ENCODE measurements around the gene MUC5B.

MUC5B gene

DNA sequence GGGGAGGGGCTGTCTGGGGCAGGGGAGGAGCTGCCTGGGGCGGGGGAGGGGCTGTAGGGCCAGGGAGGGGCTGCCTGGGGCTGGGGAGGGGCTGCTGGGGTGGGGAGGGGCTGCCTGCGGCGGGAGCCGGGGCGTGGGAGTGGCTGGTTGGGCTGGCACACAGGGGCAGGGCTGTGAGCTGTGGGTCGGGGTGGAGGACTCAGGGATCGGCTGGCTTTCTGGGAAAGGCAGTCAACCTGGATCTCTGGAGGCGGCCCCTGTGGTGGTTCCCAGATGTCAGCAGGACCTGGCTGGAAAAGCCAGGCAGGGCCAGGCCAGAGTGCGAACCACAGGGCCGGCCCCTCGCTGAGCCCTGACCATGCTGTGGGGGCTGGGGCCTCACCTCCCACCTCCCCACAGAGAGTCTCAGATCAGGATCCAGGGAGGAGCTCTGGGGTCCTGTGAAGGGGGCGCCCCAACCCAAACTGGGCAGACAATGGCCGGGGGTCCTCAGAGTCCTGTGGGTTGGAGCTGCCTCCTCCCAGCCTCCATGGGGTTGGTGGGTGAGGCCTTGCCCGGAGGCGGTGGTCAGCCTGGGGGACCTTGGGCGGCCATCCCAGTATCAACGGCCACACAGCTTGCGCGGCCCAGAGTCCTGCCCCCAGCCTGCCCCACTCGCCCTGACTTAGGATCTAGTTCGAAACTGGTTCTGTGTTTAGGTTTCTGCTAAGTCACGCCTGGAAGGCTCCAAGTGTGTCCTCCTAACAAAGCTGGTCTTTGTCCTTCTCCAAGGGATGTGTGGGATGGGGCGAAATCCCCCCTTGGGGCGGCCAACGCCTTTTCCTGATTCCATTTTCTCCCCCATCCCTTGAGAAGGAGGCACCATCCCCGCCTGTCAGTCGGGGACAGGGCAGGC, 1.9 kb downstream of the MUC5B start:
- peaks cover 13% of the 10 kb centered on the region for H3K27me3 ChIP-seq (ENCODE audit: insufficient read depth, low read length)

GRCh38 chr11:1225386-1226225, 2.7 kb downstream of the MUC5B start:
- Histone ChIP-seq H3K9me3 (ENCODE audit: low read length) (no peaks in the 10 kb centered on the region), H3K36me3 (ENCODE audit: insufficient read depth, low read length) (no peaks in the 10 kb centered on the region), H3K4me1 (ENCODE audit: insufficient read depth, low read length) (no peaks in the 10 kb centered on the region), H2AFZ (ENCODE audit: low read depth, low read length) (no peak overlapping the region), H3K27me3 (ENCODE audit: insufficient read depth, low read length) (peaks cover 17% of the 10 kb centered on the region), H3K4me3 (ENCODE audit: low read length) (no peak overlapping the region)

More for the DNA sequence above, 1.9 kb downstream of the MUC5B start:
- Histone ChIP-seq H3K36me3 (ENCODE audit: insufficient read depth, low read length) (no peaks in the 10 kb centered on the region), H3K4me1 (ENCODE audit: insufficient read depth, low read length) (no peaks in the 10 kb centered on the region), H3K4me3 (ENCODE audit: low read length) (no peak overlapping the region), H3K9me3 (ENCODE audit: low read length) (no peaks in the 10 kb centered on the region), H2AFZ (ENCODE audit: low read depth, low read length) (no peak overlapping the region)

- peaks cover 12% of the 10 kb centered on the region for H3K27me3 ChIP-seq (ENCODE audit: insufficient read depth, low read length)
Observed at GRCh38 chr11:1226226-1226985, 3.5 kb downstream of the MUC5B start.

GRCh38 chr11:1226986-1227550, 4.2 kb downstream of the MUC5B start:
- peaks cover 12% of the 10 kb centered on the region for H3K27me3 ChIP-seq (ENCODE audit: insufficient read depth, low read length)
- no peak overlapping the region for H2AFZ ChIP-seq (ENCODE audit: low read depth, low read length)
- H3K9me3 ChIP-seq (ENCODE audit: low read length), result no peaks in the 10 kb centered on the region
- no peaks in the 10 kb centered on the region for H3K36me3 ChIP-seq (ENCODE audit: insufficient read depth, low read length)
- no peak overlapping the region for H3K4me3 ChIP-seq (ENCODE audit: low read length)
- H3K4me1 ChIP-seq (ENCODE audit: insufficient read depth, low read length), result no peaks in the 10 kb centered on the region

More at GRCh38 chr11:1226226-1226985, 3.5 kb downstream of the MUC5B start:
- no peaks in the 10 kb centered on the region for H3K9me3 ChIP-seq (ENCODE audit: low read length)
- no peak overlapping the region for H3K4me3 ChIP-seq (ENCODE audit: low read length)
- H3K36me3 ChIP-seq (ENCODE audit: insufficient read depth, low read length), result no peaks in the 10 kb centered on the region
- H2AFZ ChIP-seq (ENCODE audit: low read depth, low read length), result no peak overlapping the region
- H3K4me1 ChIP-seq (ENCODE audit: insufficient read depth, low read length), result no peaks in the 10 kb centered on the region

DNA sequence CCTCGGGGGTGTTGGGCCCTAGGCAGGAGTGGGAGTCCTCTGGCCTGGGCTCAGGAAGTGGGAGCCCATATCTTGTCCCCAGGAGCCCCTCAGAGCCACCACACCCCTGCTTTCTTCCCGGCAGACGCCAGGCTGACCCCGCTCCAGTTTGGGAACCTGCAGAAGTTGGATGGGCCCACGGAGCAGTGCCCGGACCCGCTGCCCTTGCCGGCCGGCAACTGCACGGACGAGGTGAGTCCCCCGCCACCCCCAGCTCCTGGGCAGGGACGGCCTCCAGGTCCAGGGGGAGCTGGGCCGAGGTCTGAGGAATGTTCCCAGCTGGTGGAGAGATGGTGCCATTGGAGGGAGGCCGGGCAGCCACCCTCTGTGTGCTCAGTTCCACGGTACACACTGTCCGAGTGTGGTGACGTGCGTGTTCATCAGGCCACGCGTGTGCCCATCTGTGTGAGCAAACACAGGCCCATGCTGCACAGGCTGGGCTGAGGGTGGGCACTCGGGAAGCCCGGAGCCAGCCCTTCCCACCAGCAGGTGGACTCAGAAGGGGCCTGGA, 4.8 kb downstream of the MUC5B start:
- Histone ChIP-seq H3K36me3 (ENCODE audit: insufficient read depth, low read length) (no peaks in the 10 kb centered on the region), H2AFZ (ENCODE audit: low read depth, low read length) (no peak overlapping the region), H3K9me3 (ENCODE audit: low read length) (no peaks in the 10 kb centered on the region), H3K4me1 (ENCODE audit: insufficient read depth, low read length) (no peaks in the 10 kb centered on the region), H3K4me3 (ENCODE audit: low read length) (no peak overlapping the region), H3K27me3 (ENCODE audit: insufficient read depth, low read length) (peaks cover 10% of the 10 kb centered on the region)

GRCh38 chr11:1228101-1228821, 5.4 kb downstream of the MUC5B start:
- Histone ChIP-seq H3K4me3 (ENCODE audit: low read length) (no peak overlapping the region), H3K4me1 (ENCODE audit: insufficient read depth, low read length) (no peaks in the 10 kb centered on the region), H2AFZ (ENCODE audit: low read depth, low read length) (no peak overlapping the region), H3K27me3 (ENCODE audit: insufficient read depth, low read length) (peaks cover 12% of the 10 kb centered on the region), H3K9me3 (ENCODE audit: low read length) (no peaks in the 10 kb centered on the region), H3K36me3 (ENCODE audit: insufficient read depth, low read length) (no peaks in the 10 kb centered on the region)

DNA sequence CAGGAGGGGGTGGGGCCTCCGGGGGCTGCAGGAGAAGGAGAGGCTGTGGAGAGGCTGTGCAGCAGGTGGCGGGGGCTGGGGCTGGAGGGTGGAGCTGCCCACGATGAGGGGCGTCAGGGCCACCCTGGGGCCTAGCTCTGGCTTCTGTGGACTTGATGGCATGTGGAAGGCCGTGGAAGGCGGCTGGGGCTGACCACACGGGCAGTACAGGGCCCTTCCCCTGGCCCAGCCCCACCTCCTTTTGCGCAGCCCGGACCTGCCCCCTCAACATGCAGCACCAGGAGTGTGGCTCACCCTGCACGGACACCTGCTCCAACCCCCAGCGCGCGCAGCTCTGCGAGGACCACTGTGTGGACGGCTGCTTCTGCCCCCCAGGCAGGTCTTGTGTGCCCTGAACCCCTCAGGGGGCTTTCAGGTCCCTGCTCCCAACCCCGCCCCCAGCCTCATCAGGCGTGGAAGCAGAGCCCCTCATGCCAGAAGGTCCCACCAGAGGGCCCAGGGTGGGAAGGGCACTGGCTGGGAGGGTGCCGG, 6.1 kb downstream of the MUC5B start:
- H3K36me3 ChIP-seq (ENCODE audit: insufficient read depth, low read length), result no peaks in the 10 kb centered on the region
- peaks cover 12% of the 10 kb centered on the region for H3K27me3 ChIP-seq (ENCODE audit: insufficient read depth, low read length)
- no peaks in the 10 kb centered on the region for H3K9me3 ChIP-seq (ENCODE audit: low read length)
- H2AFZ ChIP-seq (ENCODE audit: low read depth, low read length), result no peak overlapping the region
- no peaks in the 10 kb centered on the region for H3K4me1 ChIP-seq (ENCODE audit: insufficient read depth, low read length)
- H3K4me3 ChIP-seq (ENCODE audit: low read length), result no peak overlapping the region

DNA sequence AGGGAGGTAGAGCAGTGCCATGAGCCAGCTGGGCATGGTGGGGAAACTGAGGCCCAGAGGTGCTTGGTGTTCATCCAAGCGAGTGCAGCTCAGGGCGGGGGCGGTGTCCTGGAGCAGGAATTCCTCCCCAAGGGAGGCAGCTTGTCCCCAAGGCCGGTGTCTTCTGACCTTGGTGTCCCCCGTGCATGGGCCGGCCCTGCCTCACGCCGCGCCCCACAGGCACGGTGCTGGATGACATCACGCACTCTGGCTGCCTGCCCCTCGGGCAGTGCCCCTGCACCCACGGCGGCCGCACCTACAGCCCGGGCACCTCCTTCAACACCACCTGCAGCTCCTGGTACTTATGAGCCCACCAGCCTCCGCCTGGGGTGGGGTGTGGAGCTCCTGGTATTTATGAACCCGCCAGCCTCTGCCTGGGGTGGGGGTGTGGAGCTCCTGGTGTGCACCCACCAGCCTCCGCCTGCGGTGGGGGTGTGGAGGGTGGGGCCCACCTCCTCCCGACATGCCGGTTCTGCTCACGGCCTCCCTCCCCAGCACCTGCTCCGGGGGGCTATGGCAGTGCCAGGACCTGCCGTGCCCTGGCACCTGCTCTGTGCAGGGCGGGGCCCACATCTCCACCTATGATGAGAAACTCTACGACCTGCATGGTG, 6.7 kb downstream of the MUC5B start:
- H3K27me3 ChIP-seq (ENCODE audit: insufficient read depth, low read length), result peaks cover 12% of the 10 kb centered on the region
- no peaks in the 10 kb centered on the region for H3K36me3 ChIP-seq (ENCODE audit: insufficient read depth, low read length)
- H3K4me3 ChIP-seq (ENCODE audit: low read length), result no peak overlapping the region
- no peaks in the 10 kb centered on the region for H3K4me1 ChIP-seq (ENCODE audit: insufficient read depth, low read length)
- H3K9me3 ChIP-seq (ENCODE audit: low read length), result no peaks in the 10 kb centered on the region
- no peak overlapping the region for H2AFZ ChIP-seq (ENCODE audit: low read depth, low read length)

DNA sequence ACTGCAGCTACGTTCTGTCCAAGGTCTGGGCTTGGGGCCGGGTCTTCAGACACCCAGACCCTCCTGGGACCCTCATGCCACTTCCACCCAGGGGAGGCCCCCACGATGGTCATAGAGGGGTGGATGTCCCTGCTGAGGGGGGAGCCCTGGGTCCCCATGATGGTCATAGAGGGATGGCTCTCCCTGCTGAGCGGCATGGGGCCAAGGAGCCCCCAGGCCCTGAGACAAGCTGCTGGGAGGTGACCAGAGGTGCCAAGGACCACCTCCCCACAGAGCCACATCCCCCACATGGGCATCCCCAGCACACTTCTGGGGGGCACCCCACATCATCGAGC, 7.2 kb downstream of the MUC5B start:
- no peak overlapping the region for H3K4me3 ChIP-seq (ENCODE audit: low read length)
- H3K36me3 ChIP-seq (ENCODE audit: insufficient read depth, low read length), result no peaks in the 10 kb centered on the region
- H3K4me1 ChIP-seq (ENCODE audit: insufficient read depth, low read length), result no peaks in the 10 kb centered on the region
- no peak overlapping the region for H2AFZ ChIP-seq (ENCODE audit: low read depth, low read length)
- H3K9me3 ChIP-seq (ENCODE audit: low read length), result no peaks in the 10 kb centered on the region
- H3K27me3 ChIP-seq (ENCODE audit: insufficient read depth, low read length), result peaks cover 12% of the 10 kb centered on the region

GRCh38 chr11:1230456-1231395, 7.9 kb downstream of the MUC5B start:
- Histone ChIP-seq H3K27me3 (ENCODE audit: insufficient read depth, low read length) (peaks cover 12% of the 10 kb centered on the region), H3K36me3 (ENCODE audit: insufficient read depth, low read length) (no peaks in the 10 kb centered on the region), H3K4me1 (ENCODE audit: insufficient read depth, low read length) (no peaks in the 10 kb centered on the region), H2AFZ (ENCODE audit: low read depth, low read length) (no peak overlapping the region), H3K9me3 (ENCODE audit: low read length) (no peaks in the 10 kb centered on the region), H3K4me3 (ENCODE audit: low read length) (no peak overlapping the region)

Measured in neuron (in vitro differentiated cells).